GM12872 (cell line): Measurements from ENCODE around the gene BHMT2.

Source experiments
- CTCF ChIP-seq: IDR thresholded peaks from 3 replicates; pipeline ENCODE4 v1.5.1; 2011; ENCODE audit warnings: low read depth, mild to moderate bottlenecking, low read length, moderate library complexity; ENCODE audit not compliant: insufficient read depth

The BHMT2 gene

GRCh38 chr5:79070350-79070667, 742 bp downstream of the BHMT2 start:
- TF ChIP-seq CTCF = no peak

- TF ChIP-seq CTCF = no peak
Observed at GRCh38 chr5:79074641-79075040, 5.1 kb downstream of the BHMT2 start.

GRCh38 chr5:79075646-79076426, 6.3 kb downstream of the BHMT2 start:
- peak; percentile 19; the same call in 2 of the 3 replicates for TF ChIP-seq CTCF

GRCh38 chr5:79076819-79077218, 7.3 kb downstream of the BHMT2 start:
- no peak for TF ChIP-seq CTCF

- TF ChIP-seq CTCF = no peak
Observed at GRCh38 chr5:79077680-79078365, 8.3 kb downstream of the BHMT2 start.

GRCh38 chr5:79080804-79081203, 11.2 kb downstream of the BHMT2 start:
- TF ChIP-seq CTCF = no peak

- no peak for TF ChIP-seq CTCF
Observed at GRCh38 chr5:79081779-79082178, 12.2 kb downstream of the BHMT2 start.
